C4-2B (cell line): ENCODE data around the gene PLOD1.
"Not testable (repeated sequence)": the region's sequence is repeated elsewhere in the genome, so short reads cannot be mapped to it uniquely, and the experiment has no call there.

Experiments
- H3K27ac ChIP-seq: fragments of 450-650 bp; 2 replicates; pipeline ENCODE4 v1.5.1; 2017
- ZFX ChIP-seq: fragments of 450-650 bp; IDR thresholded peaks from 2 replicates; pipeline ENCODE4 v1.6.1; 2017
- TF ChIP-seq, protein P1 (sequence below): fragments of 450-650 bp; conservative IDR thresholded peaks from 2 replicates; pipeline ENCODE4 v1.5.1; 2017; ENCODE audit warnings: mild to moderate bottlenecking

The PLOD1 gene

GRCh38 chr1:12006167-12006921 lies 71.8 kb downstream of the PLOD1 start:
- no peak for TF ChIP-seq ZFX
- TF ChIP-seq, protein P1, sequence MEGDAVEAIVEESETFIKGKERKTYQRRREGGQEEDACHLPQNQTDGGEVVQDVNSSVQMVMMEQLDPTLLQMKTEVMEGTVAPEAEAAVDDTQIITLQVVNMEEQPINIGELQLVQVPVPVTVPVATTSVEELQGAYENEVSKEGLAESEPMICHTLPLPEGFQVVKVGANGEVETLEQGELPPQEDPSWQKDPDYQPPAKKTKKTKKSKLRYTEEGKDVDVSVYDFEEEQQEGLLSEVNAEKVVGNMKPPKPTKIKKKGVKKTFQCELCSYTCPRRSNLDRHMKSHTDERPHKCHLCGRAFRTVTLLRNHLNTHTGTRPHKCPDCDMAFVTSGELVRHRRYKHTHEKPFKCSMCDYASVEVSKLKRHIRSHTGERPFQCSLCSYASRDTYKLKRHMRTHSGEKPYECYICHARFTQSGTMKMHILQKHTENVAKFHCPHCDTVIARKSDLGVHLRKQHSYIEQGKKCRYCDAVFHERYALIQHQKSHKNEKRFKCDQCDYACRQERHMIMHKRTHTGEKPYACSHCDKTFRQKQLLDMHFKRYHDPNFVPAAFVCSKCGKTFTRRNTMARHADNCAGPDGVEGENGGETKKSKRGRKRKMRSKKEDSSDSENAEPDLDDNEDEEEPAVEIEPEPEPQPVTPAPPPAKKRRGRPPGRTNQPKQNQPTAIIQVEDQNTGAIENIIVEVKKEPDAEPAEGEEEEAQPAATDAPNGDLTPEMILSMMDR, result no peak
- no peak overlapping the region for H3K27ac ChIP-seq

GRCh38 chr1:12007204-12007603 lies 72.7 kb downstream of the PLOD1 start:
- no peak for TF ChIP-seq ZFX
- TF ChIP-seq, protein P1, result no peak
- H3K27ac ChIP-seq, result no peak overlapping the region

DNA sequence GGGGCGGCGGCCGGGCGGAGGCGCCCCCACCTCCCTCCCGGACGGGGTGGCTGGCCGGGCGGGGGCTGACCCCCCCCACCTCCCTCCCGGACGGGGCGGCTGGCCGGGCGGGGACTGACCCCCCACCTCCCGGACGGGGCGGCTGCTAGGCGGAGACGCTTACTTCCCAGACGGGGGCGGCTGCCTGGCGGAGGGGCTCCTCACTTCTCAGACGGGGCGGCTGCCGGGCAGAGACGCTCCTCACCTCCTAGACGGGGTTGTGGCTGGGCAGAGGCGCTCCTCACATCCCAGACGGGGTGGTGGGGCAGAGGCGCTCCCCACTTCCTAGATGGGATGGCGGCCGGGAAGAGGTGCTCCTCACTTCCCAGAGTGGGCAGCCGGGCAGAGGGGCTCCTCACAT lies 73.8 kb downstream of the PLOD1 start:
- H3K27ac ChIP-seq, result not testable (repeated sequence)

- H3K27ac ChIP-seq, result no peak overlapping the region
- no peak for TF ChIP-seq ZFX
- TF ChIP-seq, protein P1, result no peak
Observed at GRCh38 chr1:12009318-12009947, 74.9 kb downstream of the PLOD1 start.

DNA sequence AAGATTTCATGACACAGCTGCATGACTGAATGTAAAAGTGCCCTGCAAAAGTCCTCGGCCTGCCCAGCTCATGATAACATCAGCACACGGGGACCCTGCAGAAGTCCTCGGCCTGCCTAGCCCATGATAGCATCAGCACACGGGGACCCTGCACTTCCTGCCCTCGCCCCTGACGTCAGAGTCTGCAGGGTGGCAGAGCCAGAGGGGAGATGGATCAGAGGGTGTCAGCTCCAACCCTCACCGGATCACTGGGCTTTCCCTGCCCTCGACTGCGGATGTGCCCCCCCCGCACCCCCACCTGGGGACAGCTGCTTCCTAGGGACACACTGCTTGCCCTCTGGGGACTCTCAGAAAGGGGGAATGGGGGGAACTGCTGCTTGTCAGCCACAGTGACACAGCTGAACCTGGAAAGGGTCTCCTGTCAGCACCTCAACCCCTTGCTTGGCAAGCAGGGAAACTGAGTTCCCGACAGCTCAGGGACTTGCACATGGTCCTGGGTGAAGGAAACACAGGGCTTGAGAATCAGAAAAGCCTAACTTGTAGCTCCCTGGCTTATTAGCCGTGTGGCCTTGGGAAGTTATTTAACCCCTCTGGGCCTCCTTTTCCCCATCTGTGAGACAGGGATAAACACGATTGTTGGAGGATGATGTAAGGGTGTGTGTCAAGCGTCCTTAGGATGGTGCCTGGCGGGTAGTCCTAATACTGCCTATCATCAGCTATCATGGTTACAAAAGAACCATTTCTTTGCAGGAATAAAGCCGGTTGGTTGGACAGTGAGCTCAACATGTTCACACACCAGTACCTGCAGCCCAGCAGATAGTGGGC lies 76.4 kb downstream of the PLOD1 start:
- no peak overlapping the region for H3K27ac ChIP-seq
- TF ChIP-seq, protein P1, result no peak
- TF ChIP-seq ZFX, result no peak

DNA sequence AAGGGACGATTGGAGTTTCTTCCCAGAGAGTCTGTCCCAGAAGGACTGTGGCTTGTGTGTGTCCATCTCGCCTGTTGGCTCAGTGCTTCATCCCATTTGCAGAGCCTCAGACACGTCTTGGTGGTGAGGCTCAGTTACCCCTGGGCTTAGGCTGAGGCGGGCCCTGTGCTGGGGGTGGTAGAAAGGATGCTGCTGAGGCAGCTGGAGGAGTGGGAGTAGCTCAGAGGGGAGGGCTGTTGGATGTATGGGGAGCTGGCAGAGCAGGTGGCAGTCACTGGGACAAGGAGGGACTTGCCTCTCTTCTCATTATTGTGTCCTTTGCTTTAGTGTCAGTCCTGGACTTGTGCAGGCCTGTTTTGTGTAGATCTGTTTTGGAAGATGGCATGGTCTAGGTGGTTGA lies 77.5 kb downstream of the PLOD1 start:
- no peak overlapping the region for H3K27ac ChIP-seq
- TF ChIP-seq ZFX, result no peak
- TF ChIP-seq, protein P1, result no peak

DNA sequence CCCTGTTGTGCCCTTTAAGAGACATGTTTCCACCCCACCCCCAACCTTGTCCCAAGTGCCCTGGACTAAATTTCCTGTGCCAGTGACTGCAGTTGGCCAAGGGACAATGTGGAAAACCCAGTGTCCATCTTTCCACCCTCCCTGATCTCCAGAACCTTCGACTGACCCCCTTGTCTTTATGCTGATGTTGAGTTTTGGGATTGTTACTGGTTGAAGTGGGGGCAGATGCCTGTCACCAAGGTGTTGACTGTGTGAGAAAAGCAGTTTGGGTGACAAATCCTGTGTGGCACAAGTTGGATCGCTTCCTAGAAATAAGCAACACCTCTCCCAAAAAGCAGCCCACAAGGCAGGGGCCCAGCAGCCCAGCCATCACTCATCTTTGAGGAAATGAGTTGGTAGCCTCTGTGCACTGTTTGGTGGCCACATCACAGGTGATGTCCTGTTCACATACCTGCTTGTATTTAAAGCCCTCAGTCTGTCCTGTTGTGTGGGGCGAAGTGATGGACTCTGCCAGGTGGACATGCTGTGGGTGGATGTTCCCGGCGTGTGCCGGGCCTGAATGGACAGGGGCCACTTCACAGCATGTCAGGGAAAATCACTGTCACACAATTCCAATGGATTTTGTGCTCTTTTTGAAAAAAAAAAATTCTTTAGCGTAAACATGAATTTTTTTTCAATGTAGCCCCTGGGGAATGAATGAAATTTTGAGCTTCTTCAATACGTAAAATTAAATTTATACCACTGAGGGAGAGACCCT lies 78.2 kb downstream of the PLOD1 start:
- no peak overlapping the region for H3K27ac ChIP-seq
- TF ChIP-seq, protein P1, result no peak
- TF ChIP-seq ZFX, result no peak
